Ascending aorta (tissue), 2 donors: ENCODE data around the gene SMARCC2. TPM values are rescaled to one million over a fixed set of nuclear protein-coding genes. Genes with fewer than 3 reads are reported as not detected.

Source experiments
- DNase-seq, 2 donors: peaks; one replicate each; pipeline ENCODE4 v3.0.0-alpha.2; 2019; ENCODE audit warnings: low spot score in 2 of 2
- H3K27ac ChIP-seq, 2 donors: fragments of 200-600 bp; sonication (generic); one replicate each; pipeline ENCODE4 v1.5.1; 2016 to 2017; ENCODE audit warnings: mild to moderate bottlenecking in 1 of 2
- H3K27me3 ChIP-seq: fragments of 200-600 bp; sonication (generic); one replicate; pipeline ENCODE4 v1.5.1; 2017
- H3K36me3 ChIP-seq, 2 donors: fragments of 200-600 bp; sonication (generic); one replicate each; pipeline ENCODE4 v1.5.1; 2016
- H3K4me1 ChIP-seq, 2 donors: fragments of 200-600 bp; sonication (generic); one replicate each; pipeline ENCODE4 v1.5.1; 2016 to 2017; ENCODE audit warnings: mild to moderate bottlenecking in 1 of 2
- H3K4me3 ChIP-seq, 2 donors: fragments of 200-600 bp; sonication (generic); one replicate each; pipeline ENCODE4 v1.5.1; 2016 to 2017; ENCODE audit warnings: mild to moderate bottlenecking in 1 of 2
- H3K9me3 ChIP-seq, 2 donors: fragments of 200-600 bp; sonication (generic); one replicate each; pipeline ENCODE4 v1.5.1; 2016
- CTCF ChIP-seq, 3 experiments: fragments of 200-600 bp in 2 of 3; fragments of 450-650 bp in 1 of 3; sonication (generic) in 2 of 3; IDR thresholded peaks; one replicate each; pipeline ENCODE4 v1.5.1; 2016 to 2019; ENCODE audit warnings: antibody characterized with exemption in 3 of 3, mild to moderate bottlenecking in 1 of 3, moderate library complexity in 1 of 3
- intact Hi-C: fragments of 100-400 bp; cut with DNase I; formaldehyde crosslinking; loops from one replicate; pipeline ENCODE4 v1.15.1; 2023
- total RNA-seq: library from RNA; depleted of rRNA; stranded (reverse); fragments of >200 nt; gene quantifications from one replicate; pipeline ENCODE4 v1.1.0, GENCODE V29; 2016

Gene SMARCC2
- total RNA-seq, 1 donor from 2014 or later, result 53.9 TPM

GRCh38 chr12:56192582-56192981, 3.3 kb upstream of the SMARCC2 start:
- no peak for DNase-seq
- intact Hi-C loops, result loop anchor here (10.0 kb wide), 1 partner anchor 272 kb away; the partner anchor contains the start of gene SPRYD4
- Histone ChIP-seq H3K27me3 (no peaks in the 10 kb centered on the region), H3K27ac (no peak overlapping the region), H3K36me3 (no peaks in the 10 kb centered on the region), H3K4me1 (peaks cover 3 to 9% of the 10 kb centered on the region in 2 donors), H3K9me3 (no peaks in the 10 kb centered on the region), H3K4me3 (no peak overlapping the region)
- TF ChIP-seq CTCF (IDR thresholded peaks at IDR 0.05), result no peak

GRCh38 chr12:56190695-56191155, 1.4 kb upstream of the SMARCC2 start:
- H3K4me3 ChIP-seq, result peak overlapping the region; percentile 61 to 91
- no peak for TF ChIP-seq CTCF (IDR thresholded peaks at IDR 0.05)
- H3K27ac ChIP-seq, result peak overlapping the region; percentile 92 to 97
- DNase-seq, result no peak
- peaks cover 3 to 6% of the 10 kb centered on the region in 2 donors for H3K4me1 ChIP-seq
- H3K27me3 ChIP-seq, result no peaks in the 10 kb centered on the region
- H3K36me3 ChIP-seq, result peaks cover 3 to 9% of the 10 kb centered on the region in 2 donors
- intact Hi-C loops, result loop anchor here (10.0 kb wide), 1 partner anchor 274 kb away; the partner anchor contains the start of gene SPRYD4
- no peaks in the 10 kb centered on the region for H3K9me3 ChIP-seq

GRCh38 chr12:56189918-56190694, 823 bp upstream of the SMARCC2 start:
- peak overlapping the region; percentile 92 to 97 for H3K27ac ChIP-seq
- DNase-seq, result peak; percentile 43 to 89
- intact Hi-C loops, result loop anchor here (1.0 to 10.0 kb wide), 6 partner anchors 31 to 275 kb away; partner anchors contain the start of genes ANKRD52, MYL6, NABP2 and SPRYD4

GRCh38 chr12:56188778-56189098, 545 bp downstream of the SMARCC2 start:
- H3K36me3 ChIP-seq, result peaks cover 22 to 29% of the 10 kb centered on the region in 2 donors
- H3K27ac ChIP-seq, result peak overlapping the region; percentile 85 to 97
- DNase-seq, result peak in 1 of 2 donors; percentile 69
- TF ChIP-seq CTCF (IDR thresholded peaks at IDR 0.05), result no peak
- H3K4me1 ChIP-seq, result peaks cover 3 to 6% of the 10 kb centered on the region in 2 donors
- no peaks in the 10 kb centered on the region for H3K9me3 ChIP-seq
- no peaks in the 10 kb centered on the region for H3K27me3 ChIP-seq
- H3K4me3 ChIP-seq, result peak overlapping the region; percentile 68 to 91
- intact Hi-C loops, result loop anchor here (1.0 to 2.0 kb wide), 5 partner anchors 30 to 70 kb away; partner anchors contain the start of genes ANKRD52, MYL6 and NABP2

More at GRCh38 chr12:56189918-56190694, 823 bp upstream of the SMARCC2 start:
- no peak for TF ChIP-seq CTCF (IDR thresholded peaks at IDR 0.05)
- peaks cover 9 to 15% of the 10 kb centered on the region in 2 donors for H3K36me3 ChIP-seq
- H3K4me1 ChIP-seq, result peaks cover 3 to 6% of the 10 kb centered on the region in 2 donors
- no peaks in the 10 kb centered on the region for H3K27me3 ChIP-seq
- H3K9me3 ChIP-seq, result no peaks in the 10 kb centered on the region
- H3K4me3 ChIP-seq, result peak overlapping the region; percentile 61 to 91

- intact Hi-C loops, result loop anchor here (2.0 kb wide), 2 partner anchors 29 to 71 kb away; partner anchors contain the start of genes ANKRD52 and MYL6
- H3K4me1 ChIP-seq, result peaks cover 3 to 6% of the 10 kb centered on the region in 2 donors
- DNase-seq, result no peak
- H3K27me3 ChIP-seq, result no peaks in the 10 kb centered on the region
- TF ChIP-seq CTCF (IDR thresholded peaks at IDR 0.05), result no peak
- peak overlapping the region; percentile 85 to 97 for H3K27ac ChIP-seq
- peak overlapping the region; percentile 68 to 91 for H3K4me3 ChIP-seq
- no peaks in the 10 kb centered on the region for H3K9me3 ChIP-seq
- peaks cover 26 to 34% of the 10 kb centered on the region in 2 donors for H3K36me3 ChIP-seq
These were observed 1.0 kb downstream of the SMARCC2 start for GRCh38 chr12:56188131-56188777.
